Measurements from ENCODE around the gene AP1AR.

AP1AR gene

GRCh38 chr4:112312610-112313239 lies 81.1 kb downstream of the AP1AR start:
- DNase-seq = no peak

- no peak for DNase-seq
These were observed 83.9 kb downstream of the AP1AR start for GRCh38 chr4:112315446-112315845.

GRCh38 chr4:112316360-112316759 lies 84.8 kb downstream of the AP1AR start:
- DNase-seq = peak; percentile 3

- no peak for DNase-seq
These were observed 86.9 kb downstream of the AP1AR start for GRCh38 chr4:112318239-112319142.
